ENCODE results near the gene RNU7-1.

The RNU7-1 gene

GRCh38 chr12:6965714-6966113, 22.1 kb downstream of the RNU7-1 start:
- no peak overlapping the region for H3K9ac ChIP-seq (ENCODE audit: low read depth, low read length, poor library complexity)
- no peak overlapping the region for H3K27ac ChIP-seq (replicated peaks; ENCODE audit: low read length)
- peaks cover 19 to 26% of the 10 kb centered on the region in 2 donors for H3K4me1 ChIP-seq (ENCODE audit: control insufficient read depth in 2 of 2, insufficient read depth in 1 of 2, low read depth in 1 of 2, low read length in 2 of 2)
- no peak overlapping the region for H4K91ac ChIP-seq (ENCODE audit: low read depth, low read length, poor library complexity)
- no peak overlapping the region for H3K4me2 ChIP-seq (ENCODE audit: insufficient read depth, low read length, poor library complexity, severe bottlenecking)
- peaks cover 3% of the 10 kb centered on the region for H3K79me1 ChIP-seq (ENCODE audit: low read depth, low read length)
- DNase-seq (ENCODE audit: low spot score) = no peak
- no peak overlapping the region for H3K4me3 ChIP-seq (ENCODE audit: low read length in 2 of 2)
- no peak overlapping the region for H2BK5ac ChIP-seq (ENCODE audit: low read length)
- peaks cover 30 to 53% of the 10 kb centered on the region in 2 donors for H3K36me3 ChIP-seq (replicated peaks in 1 of 2; ENCODE audit: control insufficient read depth in 2 of 2, insufficient read depth in 2 of 2, low read length in 2 of 2)
- no peak overlapping the region for H3K4ac ChIP-seq (ENCODE audit: low read length)
- no peak overlapping the region for H2BK12ac ChIP-seq (ENCODE audit: low read length)
- H3K23ac ChIP-seq (ENCODE audit: low read depth, low read length, poor library complexity) = no peak overlapping the region
- no peak overlapping the region for H3K18ac ChIP-seq (ENCODE audit: low read length)
- H2BK120ac ChIP-seq (ENCODE audit: low read depth, low read length) = no peak overlapping the region
- no peak overlapping the region for H3K14ac ChIP-seq (ENCODE audit: low read length)
- no peak overlapping the region for H2AK5ac ChIP-seq (ENCODE audit: low read depth, low read length)
- H2AFZ ChIP-seq (ENCODE audit: low read length) = no peak overlapping the region
- no CpG with 5 or more reads among the region's 4 CpGs for WGBS, 2 donors (ENCODE audit: extremely low coverage in 2 of 2, insufficient read length in 2 of 2, insufficient replicate concordance in 1 of 2)
- no peaks in the 10 kb centered on the region for H3K27me3 ChIP-seq (ENCODE audit: control insufficient read depth in 3 of 3, insufficient read depth in 3 of 3, low read depth in 1 of 3, low read length in 3 of 3)
- H2BK15ac ChIP-seq (ENCODE audit: low read length) = no peak overlapping the region
- H3K9me3 ChIP-seq (replicated peaks in 1 of 2; ENCODE audit: control insufficient read depth in 2 of 2, insufficient read depth in 1 of 2, low read depth in 1 of 2, low read length in 2 of 2) = no peaks in the 10 kb centered on the region
- H4K8ac ChIP-seq (ENCODE audit: low read depth, low read length) = no peak overlapping the region

DNA sequence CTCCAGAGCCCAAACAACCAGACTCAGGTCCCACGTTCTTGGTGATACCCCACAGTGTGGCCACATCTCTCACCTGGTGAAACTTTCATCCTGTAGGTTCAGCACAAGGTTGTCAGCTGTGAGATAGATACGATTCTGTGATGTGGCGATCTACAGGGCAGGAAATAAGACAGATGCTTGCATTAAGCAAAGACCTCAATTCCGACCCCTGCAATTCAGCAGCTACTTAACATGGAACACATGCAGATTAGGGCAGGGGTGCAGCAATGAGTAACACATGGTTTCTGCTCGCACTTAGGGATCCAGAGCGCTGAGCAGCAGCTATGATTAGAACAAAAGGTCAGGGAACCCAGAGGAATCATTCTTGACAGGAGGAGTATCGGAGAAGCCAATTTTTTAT, 22.7 kb downstream of the RNU7-1 start:
- H3K9me3 ChIP-seq (replicated peaks in 1 of 2; ENCODE audit: control insufficient read depth in 2 of 2, insufficient read depth in 1 of 2, low read depth in 1 of 2, low read length in 2 of 2) = no peaks in the 10 kb centered on the region
- no peak overlapping the region for H4K91ac ChIP-seq (ENCODE audit: low read depth, low read length, poor library complexity)
- H3K9ac ChIP-seq (ENCODE audit: low read depth, low read length, poor library complexity) = no peak overlapping the region
- H3K18ac ChIP-seq (ENCODE audit: low read length) = no peak overlapping the region
- H3K27me3 ChIP-seq (ENCODE audit: control insufficient read depth in 3 of 3, insufficient read depth in 3 of 3, low read depth in 1 of 3, low read length in 3 of 3) = no peaks in the 10 kb centered on the region
- no peak overlapping the region for H3K14ac ChIP-seq (ENCODE audit: low read length)
- no peak overlapping the region for H2BK120ac ChIP-seq (ENCODE audit: low read depth, low read length)
- H3K27ac ChIP-seq (replicated peaks; ENCODE audit: low read length) = no peak overlapping the region
- no peak overlapping the region for H3K4me2 ChIP-seq (ENCODE audit: insufficient read depth, low read length, poor library complexity, severe bottlenecking)
- no peak overlapping the region for H2BK12ac ChIP-seq (ENCODE audit: low read length)
- no peak overlapping the region for H2BK5ac ChIP-seq (ENCODE audit: low read length)
- H3K4me1 ChIP-seq (ENCODE audit: control insufficient read depth in 2 of 2, insufficient read depth in 1 of 2, low read depth in 1 of 2, low read length in 2 of 2) = peaks cover 16 to 23% of the 10 kb centered on the region in 2 donors
- peaks cover 3% of the 10 kb centered on the region for H3K79me1 ChIP-seq (ENCODE audit: low read depth, low read length)
- H2AK5ac ChIP-seq (ENCODE audit: low read depth, low read length) = no peak overlapping the region
- no peak overlapping the region for H2BK15ac ChIP-seq (ENCODE audit: low read length)
- no peak overlapping the region for H3K23ac ChIP-seq (ENCODE audit: low read depth, low read length, poor library complexity)
- H4K8ac ChIP-seq (ENCODE audit: low read depth, low read length) = no peak overlapping the region
- H3K4ac ChIP-seq (ENCODE audit: low read length) = no peak overlapping the region
- peaks cover 30 to 53% of the 10 kb centered on the region in 2 donors for H3K36me3 ChIP-seq (replicated peaks in 1 of 2; ENCODE audit: control insufficient read depth in 2 of 2, insufficient read depth in 2 of 2, low read length in 2 of 2)
- no CpG with 5 or more reads among the region's 7 CpGs for WGBS, 2 donors (ENCODE audit: extremely low coverage in 2 of 2, insufficient read length in 2 of 2, insufficient replicate concordance in 1 of 2)
- no peak for DNase-seq (ENCODE audit: low spot score)
- H2AFZ ChIP-seq (ENCODE audit: low read length) = no peak overlapping the region
- H3K4me3 ChIP-seq (ENCODE audit: low read length in 2 of 2) = no peak overlapping the region

DNA sequence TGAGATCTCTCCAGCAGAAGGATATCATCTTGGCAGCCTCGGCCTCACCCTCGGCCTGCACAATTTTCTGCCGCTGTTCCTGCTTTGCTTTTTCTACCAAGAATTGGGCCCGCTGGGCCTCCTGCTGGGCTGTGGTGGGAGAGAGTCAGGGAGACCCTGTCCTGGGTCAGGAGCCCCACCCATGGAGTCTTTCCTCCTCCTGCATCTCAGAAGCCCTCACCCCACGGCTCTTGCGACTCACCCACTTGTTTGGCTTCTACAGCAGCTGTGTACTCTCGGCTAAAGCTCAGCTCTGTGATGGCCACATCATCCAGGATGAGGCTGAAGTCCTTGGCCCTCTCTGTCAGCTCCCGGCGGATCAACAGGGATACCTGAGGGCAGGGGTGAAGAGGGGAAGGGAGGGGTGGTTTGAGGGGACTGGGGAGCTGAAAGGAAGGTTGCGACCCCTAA, 24.1 kb downstream of the RNU7-1 start:
- Histone ChIP-seq H3K14ac (ENCODE audit: low read length) (no peak overlapping the region), H4K8ac (ENCODE audit: low read depth, low read length) (peak overlapping the region; percentile 48), H3K4ac (ENCODE audit: low read length) (no peak overlapping the region), H3K27ac (replicated peaks; ENCODE audit: low read length) (no peak overlapping the region), H3K4me3 (ENCODE audit: low read length in 2 of 2) (no peak overlapping the region), H2AFZ (ENCODE audit: low read length) (no peak overlapping the region), H3K23ac (ENCODE audit: low read depth, low read length, poor library complexity) (no peak overlapping the region), H2BK12ac (ENCODE audit: low read length) (no peak overlapping the region), H3K27me3 (ENCODE audit: control insufficient read depth in 3 of 3, insufficient read depth in 3 of 3, low read depth in 1 of 3, low read length in 3 of 3) (no peaks in the 10 kb centered on the region), H3K79me1 (ENCODE audit: low read depth, low read length) (peaks cover 3% of the 10 kb centered on the region), H2BK15ac (ENCODE audit: low read length) (no peak overlapping the region), H2BK120ac (ENCODE audit: low read depth, low read length) (no peak overlapping the region), H3K9me3 (replicated peaks in 1 of 2; ENCODE audit: control insufficient read depth in 2 of 2, insufficient read depth in 1 of 2, low read depth in 1 of 2, low read length in 2 of 2) (no peaks in the 10 kb centered on the region), H2AK5ac (ENCODE audit: low read depth, low read length) (no peak overlapping the region), H2BK5ac (ENCODE audit: low read length) (no peak overlapping the region), H3K18ac (ENCODE audit: low read length) (no peak overlapping the region), H4K91ac (ENCODE audit: low read depth, low read length, poor library complexity) (no peak overlapping the region), H3K4me2 (ENCODE audit: insufficient read depth, low read length, poor library complexity, severe bottlenecking) (no peak overlapping the region), H3K9ac (ENCODE audit: low read depth, low read length, poor library complexity) (no peak overlapping the region), H3K36me3 (replicated peaks in 1 of 2; ENCODE audit: control insufficient read depth in 2 of 2, insufficient read depth in 2 of 2, low read length in 2 of 2) (peaks cover 30 to 59% of the 10 kb centered on the region in 2 donors), H3K4me1 (ENCODE audit: control insufficient read depth in 2 of 2, insufficient read depth in 1 of 2, low read depth in 1 of 2, low read length in 2 of 2) (peaks cover 7 to 17% of the 10 kb centered on the region in 2 donors)
- WGBS, 2 donors (ENCODE audit: extremely low coverage in 2 of 2, insufficient read length in 2 of 2, insufficient replicate concordance in 1 of 2) = no CpG with 5 or more reads among the region's 10 CpGs
- no peak for DNase-seq (ENCODE audit: low spot score)

GRCh38 chr12:6968426-6968825, 24.8 kb downstream of the RNU7-1 start:
- H3K36me3 ChIP-seq (replicated peaks in 1 of 2; ENCODE audit: control insufficient read depth in 2 of 2, insufficient read depth in 2 of 2, low read length in 2 of 2) = peaks cover 30 to 59% of the 10 kb centered on the region in 2 donors

More at GRCh38 chr12:6968426-6968825, 24.8 kb downstream of the RNU7-1 start:
- Histone ChIP-seq H3K4ac (ENCODE audit: low read length) (no peak overlapping the region), H3K9me3 (replicated peaks in 1 of 2; ENCODE audit: control insufficient read depth in 2 of 2, insufficient read depth in 1 of 2, low read depth in 1 of 2, low read length in 2 of 2) (no peaks in the 10 kb centered on the region), H3K4me2 (ENCODE audit: insufficient read depth, low read length, poor library complexity, severe bottlenecking) (no peak overlapping the region), H2BK5ac (ENCODE audit: low read length) (no peak overlapping the region), H3K4me3 (ENCODE audit: low read length in 2 of 2) (no peak overlapping the region), H2BK12ac (ENCODE audit: low read length) (no peak overlapping the region), H3K27ac (replicated peaks; ENCODE audit: low read length) (no peak overlapping the region), H2BK15ac (ENCODE audit: low read length) (no peak overlapping the region), H4K8ac (ENCODE audit: low read depth, low read length) (no peak overlapping the region), H3K4me1 (ENCODE audit: control insufficient read depth in 2 of 2, insufficient read depth in 1 of 2, low read depth in 1 of 2, low read length in 2 of 2) (peaks cover 7 to 17% of the 10 kb centered on the region in 2 donors), H3K79me1 (ENCODE audit: low read depth, low read length) (peaks cover 3% of the 10 kb centered on the region), H2AFZ (ENCODE audit: low read length) (no peak overlapping the region), H3K14ac (ENCODE audit: low read length) (no peak overlapping the region), H3K23ac (ENCODE audit: low read depth, low read length, poor library complexity) (no peak overlapping the region), H3K9ac (ENCODE audit: low read depth, low read length, poor library complexity) (no peak overlapping the region), H2BK120ac (ENCODE audit: low read depth, low read length) (no peak overlapping the region), H4K91ac (ENCODE audit: low read depth, low read length, poor library complexity) (no peak overlapping the region), H3K27me3 (ENCODE audit: control insufficient read depth in 3 of 3, insufficient read depth in 3 of 3, low read depth in 1 of 3, low read length in 3 of 3) (no peaks in the 10 kb centered on the region), H2AK5ac (ENCODE audit: low read depth, low read length) (no peak overlapping the region), H3K18ac (ENCODE audit: low read length) (no peak overlapping the region)
- no CpG with 5 or more reads among the region's 9 CpGs for WGBS, 2 donors (ENCODE audit: extremely low coverage in 2 of 2, insufficient read length in 2 of 2, insufficient replicate concordance in 1 of 2)
- DNase-seq (ENCODE audit: low spot score) = no peak

Data from neuronal stem cell (in vitro differentiated cells).